IMR-90 (cell line): Measurements from ENCODE around the gene GGTLC2. TPM values are rescaled to one million over a fixed set of nuclear protein-coding genes. Genes with fewer than 3 reads are reported as not detected.
A peak's percentile ranks its signal among the peaks of the same experiment; 100 is the strongest.

Source experiments
- ATAC-seq: fragments of 200-7000 bp; cut with Tn5 transposase; 2 replicates; pipeline ENCODE4 v1.9.1; 2020; ENCODE audit warnings: low read depth, mild to moderate bottlenecking, moderate library complexity
- BruUV-seq: library from RNA; stranded (reverse); fragments of 400-500 nt; replicated peaks from 2 replicates; lab custom pipeline; 2021; lab: Mats Ljungman, UMichigan
- CTCF ChIA-PET: fragments of 300-600 bp; formaldehyde crosslinking; extraction: SDS; loops from one replicate; lab custom pipeline; 2021; ENCODE audit warnings: antibody characterized with exemption; lab: Yijun Ruan, JAX
- POLR2A ChIA-PET: fragments of 300-600 bp; sonication (Branson Sonifier 250); formaldehyde crosslinking; loops from one replicate; lab custom pipeline; 2022; ENCODE audit warnings: antibody characterized with exemption; ENCODE audit not compliant: unreplicated experiment; lab: Charles Lee
- DNase-seq: peaks from one replicate; pipeline ENCODE4 v3.0.0; 2013
- H2AFZ ChIP-seq: replicated peaks from 2 replicates; pipeline ENCODE3; 2013; ENCODE audit warnings: low read length, mild to moderate bottlenecking; ENCODE audit not compliant: poor library complexity
- H2AK5ac ChIP-seq: 2 replicates; pipeline ENCODE4 v1.6.1; 2013; ENCODE audit warnings: low read depth, low read length, inconsistent platforms
- H2AK9ac ChIP-seq: replicated peaks from 2 replicates; pipeline ENCODE3; 2013; ENCODE audit warnings: mild to moderate bottlenecking, low read depth, low read length, moderate library complexity; ENCODE audit not compliant: poor library complexity
- H2BK120ac ChIP-seq: 2 replicates; pipeline ENCODE4 v1.6.1; 2013; ENCODE audit warnings: low read depth, low read length, inconsistent platforms
- H2BK15ac ChIP-seq: 3 replicates; pipeline ENCODE4 v1.6.1; 2013; ENCODE audit warnings: low read depth, low read length, inconsistent platforms
- H2BK20ac ChIP-seq: 2 replicates; pipeline ENCODE4 v1.6.1; 2013; ENCODE audit warnings: low read depth, mild to moderate bottlenecking, inconsistent platforms, low read length, moderate library complexity
- H2BK5ac ChIP-seq: 2 replicates; pipeline ENCODE4 v1.6.1; 2013; ENCODE audit warnings: mild to moderate bottlenecking, low read depth, low read length, inconsistent platforms; ENCODE audit not compliant: poor library complexity, severe bottlenecking
- H3K14ac ChIP-seq: replicated peaks from 2 replicates; pipeline ENCODE4 v1.6.1; 2013; ENCODE audit warnings: low read depth, low read length, inconsistent platforms
- H3K18ac ChIP-seq: 2 replicates; pipeline ENCODE4 v1.6.1; 2013; ENCODE audit warnings: low read depth, low read length, control low read depth
- H3K23ac ChIP-seq: 2 replicates; pipeline ENCODE4 v1.6.1; 2013; ENCODE audit warnings: low read depth, low read length, inconsistent platforms
- H3K27ac ChIP-seq: 2 replicates; pipeline ENCODE4 v1.5.1; 2013; ENCODE audit warnings: mild to moderate bottlenecking, control low read depth, low read length; ENCODE audit not compliant: insufficient read depth
- H3K27me3 ChIP-seq: 2 replicates; pipeline ENCODE4 v1.6.1; 2013; ENCODE audit warnings: low read length; ENCODE audit not compliant: control insufficient read depth, insufficient read depth
- H3K36me3 ChIP-seq: 2 replicates; pipeline ENCODE4 v1.6.1; 2013; ENCODE audit warnings: low read length, mixed read lengths; ENCODE audit not compliant: control insufficient read depth, insufficient read depth
- H3K4ac ChIP-seq: 2 replicates; pipeline ENCODE4 v1.6.1; 2013; ENCODE audit warnings: low read depth, low read length, inconsistent platforms
- H3K4me1 ChIP-seq: 2 replicates; pipeline ENCODE4 v1.6.1; 2013; ENCODE audit warnings: low read length, mixed read lengths; ENCODE audit not compliant: control insufficient read depth, insufficient read depth
- H3K4me2 ChIP-seq: 2 replicates; pipeline ENCODE4 v1.6.1; 2013; ENCODE audit warnings: low read depth, mild to moderate bottlenecking, control low read depth, low read length, moderate library complexity
- H3K4me3 ChIP-seq: 2 replicates; pipeline ENCODE4 v1.5.1; 2013; ENCODE audit warnings: low read depth, mild to moderate bottlenecking, control low read depth, low read length, moderate library complexity; ENCODE audit not compliant: insufficient read depth
- H3K56ac ChIP-seq: 2 replicates; pipeline ENCODE4 v1.6.1; 2013; ENCODE audit warnings: low read length, inconsistent platforms; ENCODE audit not compliant: insufficient read depth; ENCODE audit errors: extremely low read depth
- H3K79me1 ChIP-seq, 2 experiments: 2 replicates each; pipeline ENCODE4 v1.6.1; 2013; ENCODE audit warnings: low read length in 2 of 2, inconsistent platforms in 1 of 2, low read depth in 1 of 2
- H3K9ac ChIP-seq: 2 replicates; pipeline ENCODE4 v1.6.1; 2013; ENCODE audit warnings: low read depth, low read length, control low read depth
- H3K9me1 ChIP-seq: 2 replicates; pipeline ENCODE4 v1.6.1; 2013; ENCODE audit warnings: low read length, inconsistent platforms; ENCODE audit not compliant: insufficient read depth
- H3K9me3 ChIP-seq: 2 replicates; pipeline ENCODE4 v1.6.1; 2013; ENCODE audit warnings: low read length; ENCODE audit not compliant: control insufficient read depth, insufficient read depth
- H4K20me1 ChIP-seq: 2 replicates; pipeline ENCODE4 v1.6.1; 2013; ENCODE audit warnings: low read length, inconsistent platforms; ENCODE audit not compliant: insufficient read depth
- H4K5ac ChIP-seq: 2 replicates; pipeline ENCODE4 v1.6.1; 2013; ENCODE audit warnings: mild to moderate bottlenecking, low read depth, low read length, control low read depth
- H4K8ac ChIP-seq, 2 experiments: 2 replicates each; pipeline ENCODE4 v1.6.1; 2013; ENCODE audit warnings: low read depth in 2 of 2, low read length in 2 of 2, control low read depth in 1 of 2, inconsistent platforms in 1 of 2
- H4K91ac ChIP-seq: 2 replicates; pipeline ENCODE4 v1.6.1; 2013; ENCODE audit warnings: low read depth, low read length, inconsistent platforms; ENCODE audit not compliant: insufficient read depth
- BHLHE40 ChIP-seq: fragments of 150-350 bp; IDR thresholded peaks from 2 replicates; pipeline ENCODE4 v1.6.1; 2016; ENCODE audit warnings: mild to moderate bottlenecking, low read depth, low read length
- CEBPB ChIP-seq: IDR thresholded peaks from 2 replicates; pipeline ENCODE4 v1.6.1; 2012; ENCODE audit warnings: low read depth, low read length, improper control_type of control experiment
- RAD21 ChIP-seq: IDR thresholded peaks from 2 replicates; pipeline ENCODE4 v1.6.1; 2012; ENCODE audit warnings: low read length, improper control_type of control experiment
- RFX5 ChIP-seq: IDR thresholded peaks from 2 replicates; pipeline ENCODE4 v1.8.0; 2012; ENCODE audit warnings: low read depth, mild to moderate bottlenecking, low read length, moderate library complexity
- WGBS, 2 experiments: methylation state at CpG; one replicate each; pipeline versions ENCODE4 v1.1.5 to v1.1.7; 2013; ENCODE audit warnings: missing lambda C conversion rate in 2 of 2; ENCODE audit not compliant: insufficient read length in 1 of 2; ENCODE audit errors: extremely low coverage in 2 of 2; 5-methylcytosine and 5-hydroxymethylcytosine counted together
- dilution Hi-C: fragments of 300-500 bp; cut with HindIII; formaldehyde crosslinking; loops from one replicate; pipeline ENCODE4 v1.14.3; 2018; ENCODE audit warnings: low sequenced_read_pairs; ENCODE audit not compliant: unreplicated experiment
- in situ Hi-C: fragments of 300-500 bp; cut with MboI; formaldehyde crosslinking; loops from 3 replicates; pipeline ENCODE4 v1.14.3; 2019; ENCODE audit warnings: low sequenced_read_pairs, inconsistent platforms, mixed read lengths
- intact Hi-C: fragments of 100-400 bp; cut with micrococcal nuclease; formaldehyde crosslinking; loops from 2 replicates; pipeline ENCODE4 v1.10.0; 2022
- polyA plus RNA-seq, 3 experiments: library from polyadenylated mRNA; depleted of rRNA; stranded (reverse); fragments of >200 nt; gene quantifications; 2 replicates each; pipeline ENCODE4 v1.2.3, GENCODE V29; 2012; ENCODE audit warnings: low replicate concordance in 1 of 3
- total RNA-seq: library from RNA; depleted of rRNA; stranded (reverse); fragments of >200 nt; gene quantifications from 2 replicates; pipeline ENCODE4 v1.2.3, GENCODE V29; 2012

Gene GGTLC2
- total and polyA plus RNA-seq, 2 of the 4 experiments (the other 2 are of a cell fraction), result 0.09 TPM; not detected in 1

DNA sequence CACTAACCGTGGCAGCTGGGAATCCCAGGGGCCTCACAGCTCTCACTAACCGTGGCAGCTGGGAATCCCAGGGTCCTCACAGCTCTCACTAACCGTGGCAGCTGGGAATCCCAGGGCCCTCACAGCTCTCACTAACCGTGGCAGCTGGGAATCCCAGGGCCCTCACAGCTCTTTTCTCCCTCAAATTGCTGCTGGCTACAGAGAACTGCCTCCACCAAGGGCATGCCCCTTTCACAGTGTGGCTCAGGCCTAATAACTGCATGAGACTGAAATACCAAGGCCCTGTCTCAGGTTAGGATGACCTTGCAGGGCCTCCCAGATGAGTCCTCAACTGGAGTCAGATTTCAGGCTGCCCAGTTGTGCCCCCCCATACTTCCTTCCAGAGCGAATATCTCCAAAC lies 35.1 kb upstream of the GGTLC2 start:
- Histone ChIP-seq H2BK15ac (no peak overlapping the region), H4K20me1 (no peaks in the 10 kb centered on the region), H3K9me1 (no peaks in the 10 kb centered on the region), H3K4me2 (no peak overlapping the region), H3K36me3 (no peaks in the 10 kb centered on the region), H3K9ac (no peak overlapping the region), H2AK9ac (no peak overlapping the region), H2BK120ac (no peak overlapping the region), H3K4ac (no peak overlapping the region), H3K23ac (no peak overlapping the region), H3K56ac (no peak overlapping the region), H3K4me3 (no peak overlapping the region), H2AK5ac (no peak overlapping the region), H3K79me1 (no peaks in the 10 kb centered on the region), H3K14ac (no peak overlapping the region), H3K18ac (no peak overlapping the region), H4K91ac (no peak overlapping the region), H2AFZ (no peak overlapping the region), H3K27me3 (peaks cover 10% of the 10 kb centered on the region), H4K8ac (no peak overlapping the region), H2BK20ac (no peak overlapping the region), H3K4me1 (no peaks in the 10 kb centered on the region), H3K27ac (no peak overlapping the region), H4K5ac (no peak overlapping the region), H3K9me3 (no peaks in the 10 kb centered on the region), H2BK5ac (no peak overlapping the region)
- in situ Hi-C loops, result no loop called here
- intact Hi-C loops, result no loop called here
- ATAC-seq (no peak), DNase-seq (peak; percentile 8)
- BruUV-seq, result no TSS peak
- TF ChIP-seq RFX5, result no peak
- TF ChIP-seq CEBPB, result no peak
- no peak for TF ChIP-seq BHLHE40
- TF ChIP-seq RAD21, result no peak
- POLR2A ChIA-PET, result no interaction called here
- CTCF ChIA-PET, result no interaction called here
- dilution Hi-C loops, result no loop called here
- WGBS, 2 experiments, result no CpG with 5 or more reads among the region's 5 CpGs
